Germinal center (tissue), 1 donor: ENCODE results near the gene RRAD.
"Not testable (repeated sequence)": the region's sequence is repeated elsewhere in the genome, so short reads cannot be mapped to it uniquely, and the experiment has no call there.

Experiments
- DNase-seq: peaks from one replicate; pipeline ENCODE4 v3.0.0; 2012; ENCODE audit warnings: mixed read lengths, low spot score

RRAD gene, protein sequence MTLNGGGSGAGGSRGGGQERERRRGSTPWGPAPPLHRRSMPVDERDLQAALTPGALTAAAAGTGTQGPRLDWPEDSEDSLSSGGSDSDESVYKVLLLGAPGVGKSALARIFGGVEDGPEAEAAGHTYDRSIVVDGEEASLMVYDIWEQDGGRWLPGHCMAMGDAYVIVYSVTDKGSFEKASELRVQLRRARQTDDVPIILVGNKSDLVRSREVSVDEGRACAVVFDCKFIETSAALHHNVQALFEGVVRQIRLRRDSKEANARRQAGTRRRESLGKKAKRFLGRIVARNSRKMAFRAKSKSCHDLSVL

GRCh38 chr16:66925322-66925840, at the start of gene RRAD:
Gene RRAD (minus strand): TSS chr16:66925535. CDS start chr16:66925179, 356 bp downstream.
- DNase-seq, result no peak

GRCh38 chr16:66974932-66975246, 49.6 kb upstream of the RRAD start:
- DNase-seq, result not testable (repeated sequence)

GRCh38 chr16:66974156-66974931, 49.0 kb upstream of the RRAD start:
- not testable (repeated sequence) for DNase-seq

GRCh38 chr16:66973716-66974115, 48.4 kb upstream of the RRAD start:
- no peak for DNase-seq

- DNase-seq, result no peak
Measured at GRCh38 chr16:66972983-66973382, 47.6 kb upstream of the RRAD start.

- no peak for DNase-seq
Measured at GRCh38 chr16:66970775-66971720, 45.7 kb upstream of the RRAD start.

- no peak for DNase-seq
Measured at GRCh38 chr16:66968847-66969246, 43.5 kb upstream of the RRAD start.

DNA sequence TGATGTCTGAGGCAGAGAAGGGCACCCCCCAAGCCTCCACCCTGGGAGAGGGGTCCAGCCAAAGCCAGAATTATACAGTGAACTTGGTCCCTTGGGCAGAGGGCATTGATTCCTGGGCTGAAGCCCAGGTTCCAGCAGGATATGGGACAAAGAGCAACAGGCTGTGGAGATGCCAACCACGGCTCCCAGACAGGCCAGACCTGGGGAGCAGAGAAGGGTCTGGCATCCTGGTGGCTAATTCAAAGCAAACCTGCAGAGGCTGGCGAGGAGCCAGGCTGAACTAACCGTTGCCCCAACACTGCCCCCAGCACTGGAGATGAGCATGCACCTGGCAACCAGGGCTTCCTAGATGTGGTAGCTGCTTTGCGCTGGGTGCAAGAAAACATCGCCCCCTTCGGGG, 38.7 kb upstream of the RRAD start:
- no peak for DNase-seq

- no peak for DNase-seq
Measured at GRCh38 chr16:66961914-66962313, 36.6 kb upstream of the RRAD start.

DNA sequence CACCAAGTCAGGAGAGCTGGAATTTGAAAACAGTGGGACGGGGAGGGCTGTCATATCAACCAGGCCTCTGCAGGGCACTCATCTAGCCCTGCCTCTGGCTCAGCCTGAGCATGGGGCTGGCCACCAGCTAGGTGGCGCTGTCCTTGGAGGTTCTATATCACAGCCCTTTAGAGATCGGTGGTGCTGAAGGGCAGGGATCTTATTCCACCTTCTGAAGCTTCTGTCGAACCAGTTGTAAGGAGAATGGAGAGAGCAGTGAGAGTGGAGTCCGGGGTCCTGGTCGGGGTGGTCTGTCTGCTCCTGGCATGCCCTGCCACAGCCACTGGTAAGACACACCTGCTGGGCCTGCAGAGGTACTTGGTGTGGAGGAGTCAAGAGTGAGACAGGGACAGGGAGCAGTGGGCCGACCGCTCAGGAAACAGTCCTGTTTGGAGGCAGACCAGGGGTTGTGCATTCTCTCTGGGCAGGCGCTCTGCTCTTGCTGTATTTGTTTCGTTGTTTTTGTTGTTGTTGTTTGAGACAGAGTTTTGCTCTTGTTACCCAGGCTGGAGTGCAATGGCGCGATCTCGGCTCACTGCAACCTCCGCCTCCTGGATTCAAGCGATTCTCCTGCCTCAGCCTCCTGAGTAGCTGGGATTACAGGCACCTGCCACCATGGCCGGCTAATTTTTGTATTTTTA, 35.9 kb upstream of the RRAD start, which contains the start of gene CES3:
CES3 (plus strand) TSS at position 202 of the 680 bp plus-strand sequence; CDS start at position 244, 42 bp downstream.
- peak; percentile 67 for DNase-seq

DNA sequence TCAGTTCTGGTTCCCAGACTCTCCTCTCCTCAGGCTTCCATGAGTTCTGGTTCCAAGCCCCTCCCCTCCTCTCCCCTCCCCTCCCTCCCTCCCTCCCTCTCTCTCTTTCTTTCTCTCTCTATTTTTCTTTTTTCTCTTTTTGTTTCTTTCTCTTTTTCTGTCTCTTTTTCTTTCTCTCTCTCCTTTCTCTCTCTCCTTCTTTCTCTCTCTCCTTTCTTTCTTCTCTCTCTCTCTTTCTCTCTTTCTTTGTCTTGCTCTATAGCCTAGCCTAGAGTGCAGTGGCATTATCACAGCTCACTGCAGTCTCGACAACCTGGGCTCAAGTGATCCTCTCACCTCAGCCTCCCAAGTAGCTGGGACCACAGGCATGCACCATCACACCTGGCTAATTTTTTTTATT, 34.9 kb upstream of the RRAD start:
- DNase-seq, result no peak

DNA sequence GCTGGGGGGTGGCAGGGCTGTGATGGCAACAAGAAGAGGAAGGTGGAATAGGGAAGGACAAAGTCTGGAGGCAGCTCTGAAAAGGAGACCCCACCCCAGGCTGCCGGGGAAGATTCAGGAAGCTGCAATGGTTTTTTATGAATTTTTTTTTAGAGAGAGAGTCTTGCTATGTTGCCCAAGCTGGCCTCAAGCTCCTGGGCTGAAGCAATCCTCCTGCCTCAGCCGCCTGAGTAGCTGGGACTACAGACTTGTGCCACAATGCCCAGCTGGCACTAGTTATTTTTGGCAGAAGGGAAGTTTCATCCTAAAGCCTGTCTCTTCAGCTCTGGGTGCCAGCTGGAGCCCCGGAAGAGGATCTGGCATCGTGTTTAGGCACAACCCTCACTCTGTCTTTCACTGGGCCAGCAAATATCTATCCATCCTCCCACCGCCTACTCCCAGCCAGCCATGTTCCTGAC, 34.4 kb upstream of the RRAD start:
- DNase-seq, result no peak

- no peak for DNase-seq
Measured at GRCh38 chr16:66958857-66959703, 33.7 kb upstream of the RRAD start.

DNA sequence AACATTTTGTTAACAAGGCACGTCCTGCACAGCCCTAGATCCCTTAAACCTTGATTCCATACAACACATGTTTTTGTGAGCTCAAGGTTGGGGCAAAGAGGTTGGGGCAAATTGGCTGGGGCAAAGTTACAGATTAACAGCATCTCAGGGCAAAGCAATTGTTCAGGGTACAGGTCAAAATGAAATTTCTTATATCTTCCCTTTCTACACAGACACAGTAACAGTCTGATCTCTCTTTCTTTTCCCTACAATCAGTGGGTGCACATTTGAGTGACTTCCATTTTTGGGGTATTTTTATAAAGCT, 30.8 kb upstream of the RRAD start:
- not testable (repeated sequence) for DNase-seq

DNA sequence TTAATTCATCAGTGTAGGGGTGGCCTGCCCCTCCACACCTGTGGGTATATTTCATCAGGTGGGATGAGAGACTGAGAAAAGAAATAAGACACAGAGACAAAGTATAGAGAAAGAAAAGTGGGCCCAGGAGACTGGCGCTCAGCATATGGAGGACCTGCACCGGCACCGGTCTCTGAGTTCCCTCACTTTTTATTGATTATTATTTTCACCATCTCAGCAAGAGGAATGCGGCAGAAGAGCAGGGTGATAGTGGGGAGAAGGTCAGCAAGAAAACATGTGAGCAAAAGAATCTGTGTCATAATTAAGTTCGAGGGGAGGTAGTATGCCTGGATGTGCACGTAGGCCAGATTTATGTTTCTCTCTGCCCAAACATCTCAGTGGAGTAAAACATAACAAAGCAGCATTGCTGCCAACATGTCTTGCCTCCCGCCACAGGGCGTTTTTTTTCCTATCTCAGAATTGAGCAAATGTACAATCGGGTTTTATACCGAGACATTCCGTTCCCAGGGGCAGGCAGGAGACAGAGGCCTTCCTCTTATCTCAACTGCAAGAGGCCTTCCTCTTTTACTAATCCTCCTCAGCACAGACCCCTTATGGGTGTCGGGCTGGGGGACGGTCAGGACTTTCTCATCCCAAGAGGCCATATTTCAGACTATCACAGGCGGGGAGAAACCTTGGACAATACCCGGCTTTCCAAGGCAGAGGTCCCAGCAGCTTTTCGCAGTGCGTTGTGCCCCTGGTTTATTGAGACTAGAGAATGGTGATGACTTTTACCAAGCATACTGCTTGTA, 30.2 kb upstream of the RRAD start:
- DNase-seq, result not testable (repeated sequence)

DNA sequence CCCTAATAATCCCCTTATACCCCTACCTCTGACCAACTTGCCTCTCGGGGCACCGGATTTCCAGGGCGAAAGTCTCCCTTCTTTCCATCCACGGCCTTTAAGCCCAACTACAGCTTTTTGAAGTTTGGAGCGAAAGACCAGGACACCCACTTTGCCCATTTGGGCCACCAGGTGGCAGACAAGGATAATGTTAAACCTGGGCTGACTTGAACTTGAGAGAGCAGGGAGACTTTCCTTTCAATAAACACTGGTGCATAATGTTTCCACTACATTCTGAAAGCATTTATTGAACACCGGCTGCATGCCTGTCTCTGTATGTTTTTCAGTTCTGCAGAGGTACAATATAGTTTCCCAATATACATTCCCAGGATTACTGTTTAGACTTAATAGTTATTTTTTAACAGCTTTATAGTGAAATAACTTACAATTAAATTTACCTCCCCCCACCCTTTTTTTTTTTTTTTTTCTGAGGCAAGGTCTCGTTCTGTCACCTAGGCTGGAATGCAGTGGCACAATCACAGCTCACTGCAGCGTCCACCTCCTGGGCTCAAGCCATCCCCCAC, 28.8 kb upstream of the RRAD start:
- peak; percentile 77 for DNase-seq

GRCh38 chr16:66953462-66954096, 28.2 kb upstream of the RRAD start:
- DNase-seq, result no peak

DNA sequence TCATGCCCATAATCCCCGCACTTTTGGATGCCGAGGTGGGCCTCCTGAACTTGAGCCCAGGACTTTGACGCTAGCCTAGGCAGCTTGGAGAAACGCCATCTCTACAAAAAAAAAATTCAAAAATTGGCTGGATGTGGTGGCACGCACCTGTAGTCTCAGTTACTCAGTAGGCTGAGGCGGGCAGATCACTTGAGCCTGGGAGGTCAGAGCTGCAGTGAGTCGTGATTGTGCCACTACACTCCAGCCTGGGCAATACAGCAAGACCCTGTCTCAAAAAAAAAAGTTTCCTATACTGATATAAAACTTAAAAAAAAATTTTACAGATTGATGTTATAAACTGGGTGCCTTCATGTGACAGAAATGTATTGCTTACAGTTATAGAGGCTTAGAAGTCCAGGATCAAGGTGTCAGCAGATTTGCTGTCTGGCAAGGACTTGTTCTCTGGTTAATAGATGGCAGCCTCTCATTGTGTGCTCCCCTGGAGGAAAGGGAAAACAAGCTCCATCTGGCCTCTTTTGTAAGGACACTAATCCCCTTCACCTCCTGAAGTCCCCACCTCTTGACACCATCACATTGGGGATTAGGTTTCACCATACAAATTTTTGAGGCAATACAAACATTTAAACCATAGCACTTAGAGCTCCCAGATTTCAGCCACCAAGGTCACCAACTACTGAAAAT, 27.2 kb upstream of the RRAD start:
- no peak for DNase-seq
